Fibroblast of lung (primary cell): ENCODE measurements around the gene PCNT. TPM values are rescaled to one million over a fixed set of nuclear protein-coding genes. Genes with fewer than 3 reads are reported as not detected.
A peak's percentile ranks its signal among the peaks of the same experiment; 100 is the strongest.

Experiments
- DNase-seq, 2 donors: peaks; one replicate each; pipeline versions ENCODE4 v3.0.0 to v3.0.0-alpha.2; 2010; ENCODE audit warnings: low read depth in 2 of 2
- H2AFZ ChIP-seq: 2 replicates; pipeline ENCODE4 v1.5.1; 2012; ENCODE audit warnings: low read length, control low read depth, inconsistent platforms
- H3K27ac ChIP-seq: 2 replicates; pipeline ENCODE4 v1.5.1; 2011; ENCODE audit warnings: low read length, control low read depth; ENCODE audit not compliant: insufficient read depth
- H3K27me3 ChIP-seq: 2 replicates; pipeline ENCODE4 v1.5.1; 2011; ENCODE audit warnings: mild to moderate bottlenecking, low read length; ENCODE audit not compliant: control insufficient read depth, insufficient read depth
- H3K36me3 ChIP-seq: 2 replicates; pipeline ENCODE4 v1.5.1; 2011; ENCODE audit warnings: low read length; ENCODE audit not compliant: control insufficient read depth, insufficient read depth
- H3K4me1 ChIP-seq: 2 replicates; pipeline ENCODE4 v1.5.1; 2011; ENCODE audit warnings: low read length; ENCODE audit not compliant: control insufficient read depth, insufficient read depth; ENCODE audit errors: extremely low read depth
- H3K4me2 ChIP-seq: 2 replicates; pipeline ENCODE4 v1.5.1; 2011; ENCODE audit warnings: low read length, control low read depth; ENCODE audit not compliant: insufficient read depth; ENCODE audit errors: extremely low read depth
- H3K4me3 ChIP-seq, 4 experiments: fragments of 200-600 bp in 1 of 4; sonication (generic) in 1 of 4; replicated peaks in 1 of 4; 2 replicates each; pipeline ENCODE4 v1.5.1; 2011 to 2016; ENCODE audit warnings: low read length in 4 of 4, low read depth in 3 of 4, mild to moderate bottlenecking in 3 of 4, control low read depth in 2 of 4, inconsistent platforms in 1 of 4, mixed read lengths in 1 of 4; ENCODE audit not compliant: insufficient read depth in 1 of 4; ENCODE audit errors: control extremely low read depth in 1 of 4
- H3K79me2 ChIP-seq: 2 replicates; pipeline ENCODE4 v1.5.1; 2012; ENCODE audit warnings: mild to moderate bottlenecking, low read length, inconsistent platforms; ENCODE audit not compliant: control insufficient read depth, insufficient read depth
- H3K9ac ChIP-seq: 2 replicates; pipeline ENCODE4 v1.5.1; 2011; ENCODE audit warnings: mild to moderate bottlenecking, low read length, control low read depth; ENCODE audit not compliant: insufficient read depth
- H3K9me3 ChIP-seq: 2 replicates; pipeline ENCODE4 v1.5.1; 2012; ENCODE audit warnings: low read depth, low read length; ENCODE audit not compliant: control insufficient read depth, insufficient read depth
- H4K20me1 ChIP-seq: 2 replicates; pipeline ENCODE4 v1.5.1; 2011; ENCODE audit warnings: low read length; ENCODE audit not compliant: control insufficient read depth, insufficient read depth; ENCODE audit errors: extremely low read depth
- CTCF ChIP-seq, 2 donors: IDR thresholded peaks in 1 of 2; conservative IDR thresholded peaks in 1 of 2; 1 replicate in 1 of 2; 2 replicates in 1 of 2; pipeline ENCODE4 v1.5.1; 2011 to 2012; ENCODE audit warnings: low read length in 2 of 2, control low read depth in 1 of 2, inconsistent platforms in 1 of 2, low read depth in 1 of 2, mild to moderate bottlenecking in 1 of 2
- EZH2 ChIP-seq: IDR thresholded peaks from 2 replicates; pipeline ENCODE4 v1.5.1; 2012; ENCODE audit warnings: low read length, control low read depth, mild to moderate bottlenecking; ENCODE audit errors: missing control alignments
- polyA plus RNA-seq, 2 donors: library from polyadenylated mRNA; depleted of rRNA in 1 of 2; stranded (reverse) in 1 of 2; unstranded in 1 of 2; fragments of >200 nt; gene quantifications; 2 replicates each; pipeline ENCODE4 v1.2.1, GENCODE V29; 2011 to 2012; ENCODE audit warnings: missing spikeins in 1 of 2
- total RNA-seq: library from RNA; depleted of rRNA; stranded (reverse); fragments of >200 nt; gene quantifications from 2 replicates; pipeline ENCODE4 v1.2.1, GENCODE V29; 2014

PCNT gene
- total and polyA plus RNA-seq, 2 donors (not counting 1 experiment from before 2014, with no cell fraction given) = 7.4 to 26.1 TPM

GRCh38 chr21:46289655-46290179 is 34.2 kb upstream of the PCNT start:
- Histone ChIP-seq H3K4me3 (no peak overlapping the region), H3K79me2 (peaks cover 9% of the 10 kb centered on the region), H3K9me3 (no peaks in the 10 kb centered on the region), H3K27ac (no peak overlapping the region), H2AFZ (no peak overlapping the region), H3K4me2 (no peak overlapping the region), H4K20me1 (no peaks in the 10 kb centered on the region), H3K36me3 (peaks cover 2% of the 10 kb centered on the region), H3K9ac (no peak overlapping the region), H3K4me1 (peaks cover 4% of the 10 kb centered on the region), H3K27me3 (no peaks in the 10 kb centered on the region)
- DNase-seq = no peak
- TF ChIP-seq EZH2 (no peak), CTCF (conservative IDR thresholded peaks at IDR 0.05 in 1 of 2, IDR thresholded peaks at IDR 0.05 in 1 of 2; ENCODE audit: low read depth in 1 of 2, low read length in 2 of 2) (no peak)

GRCh38 chr21:46291561-46291960 is 32.4 kb upstream of the PCNT start:
- peaks cover 2% of the 10 kb centered on the region for H3K36me3 ChIP-seq
- no peak overlapping the region for H3K4me3 ChIP-seq
- no peak overlapping the region for H3K4me2 ChIP-seq
- H2AFZ ChIP-seq = no peak overlapping the region
- H3K27ac ChIP-seq = no peak overlapping the region
- no peak for TF ChIP-seq EZH2
- no peak for TF ChIP-seq CTCF (conservative IDR thresholded peaks at IDR 0.05 in 1 of 2, IDR thresholded peaks at IDR 0.05 in 1 of 2; ENCODE audit: low read depth in 1 of 2, low read length in 2 of 2)
- no peaks in the 10 kb centered on the region for H4K20me1 ChIP-seq
- no peak overlapping the region for H3K9ac ChIP-seq
- H3K27me3 ChIP-seq = no peaks in the 10 kb centered on the region
- no peaks in the 10 kb centered on the region for H3K9me3 ChIP-seq
- H3K4me1 ChIP-seq = peaks cover 8% of the 10 kb centered on the region
- H3K79me2 ChIP-seq = peaks cover 2% of the 10 kb centered on the region
- no peak for DNase-seq

GRCh38 chr21:46294647-46295176 is 29.2 kb upstream of the PCNT start:
- peak overlapping the region; percentile 23 for H3K9ac ChIP-seq
- DNase-seq = peak; percentile 37 to 86
- H2AFZ ChIP-seq = peak overlapping the region; percentile 53
- no peaks in the 10 kb centered on the region for H3K9me3 ChIP-seq
- H3K27me3 ChIP-seq = no peaks in the 10 kb centered on the region
- peaks cover 9% of the 10 kb centered on the region for H3K4me1 ChIP-seq
- H3K79me2 ChIP-seq = peaks cover 2% of the 10 kb centered on the region
- H4K20me1 ChIP-seq = no peaks in the 10 kb centered on the region
- H3K36me3 ChIP-seq = peaks cover 5% of the 10 kb centered on the region
- no peak overlapping the region for H3K4me3 ChIP-seq
- peak overlapping the region; percentile 51 for H3K27ac ChIP-seq
- no peak for TF ChIP-seq EZH2
- no peak for TF ChIP-seq CTCF (conservative IDR thresholded peaks at IDR 0.05 in 1 of 2, IDR thresholded peaks at IDR 0.05 in 1 of 2; ENCODE audit: low read depth in 1 of 2, low read length in 2 of 2)
- H3K4me2 ChIP-seq = no peak overlapping the region
